NCI-H345 treated with DMSO at 0.1 percent for 48 hours (cell line): Measurements from ENCODE around the gene AGBL5.

Source experiments
- DNase-seq: peaks from one replicate; lab custom pipeline; 2025; ENCODE audit not compliant: unreplicated experiment; lab: John Stamatoyannopoulos, UW

Gene AGBL5

DNA sequence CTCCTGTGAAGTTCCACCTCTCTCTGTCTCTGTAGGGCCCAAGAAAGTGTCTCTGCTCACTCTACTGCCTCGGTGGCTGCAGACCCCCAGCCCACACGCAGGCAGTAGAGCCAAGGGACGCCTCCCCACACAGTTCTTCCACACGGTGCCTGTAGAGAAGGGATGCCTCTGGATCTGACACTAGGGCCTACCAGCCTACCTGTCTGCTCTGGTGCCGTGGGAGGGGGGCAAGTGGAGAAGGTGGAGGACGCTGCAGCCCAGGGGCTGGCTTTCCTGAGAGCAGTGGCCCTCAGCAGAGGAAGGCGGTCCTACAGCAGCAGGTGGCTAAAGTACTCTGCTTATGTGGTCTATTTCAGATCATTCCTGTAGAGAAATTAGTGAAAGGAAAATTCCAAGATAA is 27.7 kb upstream of the AGBL5 start:
- DNase-seq, result no peak

DNA sequence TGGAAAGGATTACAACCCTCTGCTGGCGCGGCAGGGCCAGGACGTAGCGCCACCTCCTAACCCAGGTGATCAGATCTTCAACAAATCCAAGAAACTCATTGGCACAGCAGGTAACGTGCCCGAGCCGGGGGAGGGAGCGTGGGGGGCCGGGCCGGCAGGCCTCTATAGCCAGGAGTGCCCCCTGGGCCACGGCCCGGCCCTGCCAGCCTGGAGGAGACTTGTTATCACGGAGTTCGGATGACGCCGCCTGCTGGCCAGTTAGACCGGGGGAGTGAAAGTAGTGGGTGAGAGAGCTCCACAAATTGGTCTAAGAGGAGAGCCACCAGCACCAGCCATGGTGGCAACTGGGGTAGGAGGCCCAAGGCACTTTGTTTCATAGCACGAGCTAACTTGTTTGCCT is 27.3 kb upstream of the AGBL5 start:
- no peak for DNase-seq

DNA sequence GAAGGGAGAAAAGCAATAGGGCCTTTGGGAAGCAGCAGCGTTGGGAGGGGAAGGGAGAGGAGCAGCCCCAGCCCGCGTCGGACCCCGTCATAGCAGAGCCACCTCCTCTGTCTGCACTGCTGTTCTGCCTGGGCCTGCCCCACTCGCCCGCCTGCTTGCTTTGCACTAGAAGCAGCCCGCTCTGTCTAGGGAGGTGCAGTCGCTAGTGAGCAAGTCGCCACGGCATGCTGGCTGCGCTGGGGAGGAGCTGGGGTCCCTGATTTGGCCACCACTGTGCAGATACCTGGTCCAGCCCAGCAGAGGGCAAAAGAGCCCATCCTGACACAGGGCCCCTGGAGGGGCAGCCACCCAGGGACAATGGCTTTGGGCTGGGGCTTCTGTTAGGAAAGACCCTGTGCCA is 26.7 kb upstream of the AGBL5 start:
- DNase-seq, result no peak

DNA sequence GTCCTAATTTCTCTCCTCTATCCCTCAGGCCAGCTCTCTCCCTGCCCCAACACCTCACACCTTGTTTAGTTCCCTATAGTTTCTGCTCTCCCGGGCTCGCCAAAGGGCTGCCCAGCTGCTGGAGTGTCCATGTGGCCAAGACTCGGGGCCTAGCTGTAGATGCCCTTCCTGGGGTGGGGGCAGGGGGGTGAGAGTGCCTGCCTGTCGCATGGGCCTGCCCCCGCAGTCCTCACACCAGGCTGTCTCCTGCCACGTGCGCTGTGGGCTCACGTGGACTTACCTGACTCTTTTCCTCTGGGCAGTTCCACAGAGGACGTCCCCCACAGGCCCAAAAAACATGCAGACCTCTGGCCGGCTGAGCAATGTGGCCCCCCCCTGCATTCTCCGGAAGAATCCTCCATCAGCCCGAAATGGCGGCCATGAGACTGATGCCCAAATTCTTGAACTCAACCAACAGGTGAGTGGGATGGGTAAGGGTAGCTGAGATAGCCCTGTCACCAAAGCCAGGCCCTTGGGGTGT is 26.1 kb upstream of the AGBL5 start:
- no peak for DNase-seq

DNA sequence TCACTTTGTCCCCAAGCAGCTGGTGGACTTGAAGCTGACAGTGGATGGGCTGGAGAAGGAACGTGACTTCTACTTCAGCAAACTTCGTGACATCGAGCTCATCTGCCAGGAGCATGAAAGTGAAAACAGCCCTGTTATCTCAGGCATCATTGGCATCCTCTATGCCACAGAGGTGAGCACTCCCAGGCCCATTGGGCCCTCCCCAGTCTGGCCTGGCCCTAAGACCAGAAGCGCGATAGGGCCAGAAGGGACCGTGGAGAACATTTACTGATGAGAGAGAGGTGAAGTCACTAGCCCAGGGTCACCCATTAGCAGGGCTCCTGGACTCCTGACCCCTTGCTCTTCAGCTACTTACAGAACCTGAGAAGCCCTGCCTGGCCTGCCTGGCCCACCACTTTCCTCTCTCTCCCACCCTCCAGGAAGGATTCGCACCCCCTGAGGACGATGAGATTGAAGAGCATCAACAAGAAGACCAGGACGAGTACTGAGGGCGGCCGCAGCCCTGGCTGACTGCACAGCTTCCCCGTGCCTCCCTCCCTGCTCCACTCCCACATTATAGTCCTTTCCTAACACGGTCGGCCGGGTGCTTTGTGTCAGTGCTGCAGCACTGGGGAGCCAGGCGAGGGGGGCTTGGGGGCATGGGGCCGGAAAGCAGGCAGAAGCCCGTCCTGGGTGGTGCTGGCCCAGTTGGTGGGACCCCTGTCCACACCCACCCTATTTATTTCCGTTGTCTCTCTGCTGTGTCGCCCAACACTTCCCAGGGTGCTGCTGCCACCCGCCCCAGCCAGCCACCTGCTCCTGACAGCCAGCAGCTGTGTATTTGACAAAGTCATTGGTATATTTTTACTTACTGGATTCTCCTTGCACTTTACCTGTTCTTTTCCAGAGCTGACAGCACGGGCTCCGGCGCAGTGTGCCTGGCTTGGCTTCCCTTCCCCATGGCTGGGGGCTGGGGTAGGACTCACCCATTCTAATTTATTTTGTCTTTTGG is 25.3 kb upstream of the AGBL5 start:
- DNase-seq, result no peak

DNA sequence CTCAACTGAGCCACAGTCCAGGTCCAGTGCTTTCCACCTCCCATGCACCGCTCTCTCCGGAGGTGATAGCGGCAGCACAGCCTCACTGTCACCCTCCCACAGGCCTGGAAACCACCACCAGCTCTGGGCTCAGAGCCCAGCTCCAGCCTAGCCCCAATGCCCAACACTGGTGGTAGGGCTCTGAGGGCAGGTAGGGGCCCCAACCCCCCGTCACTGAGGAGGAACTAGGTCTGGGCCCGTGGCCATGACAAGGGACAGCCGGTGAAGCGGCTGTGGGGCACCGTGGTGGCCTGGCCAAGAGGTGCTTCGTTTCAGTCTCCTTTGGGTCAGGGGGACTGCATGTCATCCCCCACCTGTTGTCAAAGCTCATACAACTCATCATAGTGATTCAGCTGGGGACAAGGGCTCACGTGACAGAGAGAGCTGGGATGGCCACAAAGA is 24.2 kb upstream of the AGBL5 start:
- DNase-seq, result no peak

DNA sequence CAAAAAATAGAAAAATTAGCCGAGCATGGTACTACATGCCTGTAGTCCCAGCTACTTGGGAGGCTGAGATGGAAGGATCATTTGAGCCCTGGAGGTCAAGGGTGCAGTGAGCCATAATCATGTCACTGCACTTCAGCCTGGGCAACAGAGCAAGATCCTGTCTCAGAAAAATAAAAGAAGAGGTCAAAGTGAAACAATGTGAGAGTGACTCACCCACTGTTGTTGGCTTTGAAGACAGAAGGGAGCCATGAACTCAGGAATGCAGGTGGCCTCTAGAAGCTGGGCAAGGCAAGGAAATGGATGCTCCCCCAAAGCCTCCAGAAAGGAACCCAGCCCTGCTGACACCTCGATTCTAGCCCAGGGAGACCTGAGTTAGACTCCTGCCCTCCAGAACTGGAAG is 22.4 kb upstream of the AGBL5 start:
- no peak for DNase-seq

DNA sequence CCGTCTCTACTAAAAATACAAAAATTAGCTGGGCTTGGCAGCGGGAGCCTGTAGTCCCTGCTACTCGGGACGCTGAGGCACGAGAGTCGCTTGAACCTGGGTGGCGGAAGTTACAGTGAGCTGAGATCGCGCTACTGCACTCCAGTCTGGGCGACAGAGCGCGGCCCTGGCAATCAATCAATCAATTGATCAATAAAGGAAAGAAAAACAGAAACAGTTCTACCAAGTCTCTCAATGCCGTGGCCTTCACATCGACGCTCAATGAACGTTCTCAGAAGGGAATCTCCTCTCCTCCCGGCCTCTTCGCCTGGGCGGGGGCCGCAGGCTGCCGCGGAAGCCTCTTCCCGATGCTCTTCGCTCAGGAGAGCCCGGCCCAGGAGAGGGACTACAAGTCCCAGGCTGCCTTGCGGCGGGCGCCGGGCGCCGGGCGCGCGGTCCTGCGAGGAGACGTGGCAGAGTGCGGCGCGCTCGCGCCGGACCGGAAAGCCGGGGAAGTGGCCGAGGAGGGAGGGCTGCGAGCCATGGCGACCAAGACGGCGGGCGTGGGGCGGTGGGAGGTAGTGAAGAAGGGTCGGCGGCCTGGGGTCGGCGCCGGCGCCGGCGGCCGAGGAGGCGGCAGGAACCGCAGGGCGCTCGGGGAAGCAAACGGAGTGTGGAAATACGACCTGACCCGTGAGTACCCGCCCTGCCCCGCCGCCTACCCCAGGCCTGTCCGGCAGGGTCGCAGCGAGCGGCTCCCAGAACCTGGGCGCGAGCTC is 18.8 kb upstream of the AGBL5 start, which contains the start of gene TMEM214:
Gene TMEM214 (plus strand): TSS at position 471 of the 758 bp plus-strand sequence. CDS start 51 bp downstream, at position 522.
- DNase-seq, result peak; percentile 90

DNA sequence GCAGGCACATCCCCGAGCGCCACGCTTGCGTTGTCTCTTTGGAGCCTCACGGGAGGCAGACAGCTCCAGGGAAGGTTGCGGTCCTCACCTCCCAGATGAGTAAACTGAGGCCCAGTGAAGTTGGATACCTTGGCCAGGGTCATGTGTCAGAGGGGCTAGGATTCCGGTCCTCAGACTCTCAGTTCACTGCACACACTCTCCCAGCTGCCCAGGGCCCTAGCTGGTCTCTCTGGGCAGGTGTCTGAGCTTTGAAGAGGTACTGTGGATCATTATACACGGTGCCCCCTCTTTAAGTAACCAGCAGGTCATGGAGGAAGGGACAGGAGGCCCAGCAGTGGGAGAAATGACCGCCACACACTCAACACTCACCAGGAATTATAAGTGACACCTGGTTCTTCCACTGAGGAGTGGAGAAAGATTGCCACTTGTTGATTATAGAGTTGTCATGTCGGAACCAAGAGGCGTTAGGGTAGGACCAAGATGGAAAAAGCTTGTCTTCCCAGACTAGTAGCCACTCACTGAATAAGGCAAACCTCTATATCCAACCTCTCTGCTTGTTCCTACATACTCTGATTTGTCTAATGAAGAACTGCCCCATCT is 18.1 kb upstream of the AGBL5 start:
- DNase-seq, result no peak

DNA sequence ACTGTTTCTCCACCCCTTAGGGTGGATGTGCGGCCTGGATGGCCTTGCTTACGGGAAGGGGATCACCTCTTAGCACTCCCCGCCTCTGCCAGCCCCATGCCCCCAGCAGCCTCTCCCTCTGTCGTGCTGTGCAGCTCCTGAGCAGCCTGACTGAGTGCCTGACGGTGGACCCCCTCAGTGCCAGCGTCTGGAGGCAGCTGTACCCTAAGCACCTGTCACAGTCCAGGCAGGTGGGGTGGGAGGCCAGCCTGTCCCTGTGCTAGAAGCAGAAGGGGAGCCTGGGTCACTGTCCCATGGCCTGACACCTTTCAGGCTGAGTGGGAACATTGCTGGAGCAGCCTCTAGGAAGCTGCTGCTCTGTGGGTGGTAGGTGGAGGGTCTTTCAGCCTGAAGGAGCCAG is 13.5 kb upstream of the AGBL5 start:
- DNase-seq, result no peak

DNA sequence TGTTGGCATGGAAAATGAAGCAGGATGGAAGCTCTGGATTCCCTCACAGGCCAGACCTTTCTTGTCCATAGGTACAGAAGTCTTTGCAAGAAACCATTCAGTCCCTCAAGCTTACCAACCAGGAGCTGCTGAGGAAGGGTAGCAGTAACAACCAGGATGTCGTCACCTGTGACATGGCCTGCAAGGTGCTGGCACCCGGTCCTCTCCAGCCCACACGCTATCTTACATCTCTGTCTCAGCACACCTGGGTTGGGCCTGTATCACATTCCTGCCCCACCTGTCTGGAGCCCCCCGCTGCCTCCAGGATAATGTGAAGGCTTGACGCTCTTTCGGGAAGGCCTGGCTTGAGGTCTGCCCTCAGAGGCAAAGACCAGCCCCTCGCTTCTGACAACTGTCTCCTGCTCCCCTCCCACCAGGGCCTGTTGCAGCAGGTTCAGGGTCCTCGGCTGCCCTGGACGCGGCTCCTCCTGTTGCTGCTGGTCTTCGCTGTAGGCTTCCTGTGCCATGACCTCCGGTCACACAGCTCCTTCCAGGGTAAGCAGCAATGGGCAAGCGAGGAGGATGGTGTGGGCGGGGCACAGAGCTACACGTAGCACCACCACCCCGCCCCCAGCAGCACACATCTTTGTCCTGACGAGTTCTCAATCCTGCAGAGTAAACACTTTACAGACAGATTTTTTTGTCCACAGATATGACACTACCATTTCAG is 12.7 kb upstream of the AGBL5 start:
- no peak for DNase-seq

DNA sequence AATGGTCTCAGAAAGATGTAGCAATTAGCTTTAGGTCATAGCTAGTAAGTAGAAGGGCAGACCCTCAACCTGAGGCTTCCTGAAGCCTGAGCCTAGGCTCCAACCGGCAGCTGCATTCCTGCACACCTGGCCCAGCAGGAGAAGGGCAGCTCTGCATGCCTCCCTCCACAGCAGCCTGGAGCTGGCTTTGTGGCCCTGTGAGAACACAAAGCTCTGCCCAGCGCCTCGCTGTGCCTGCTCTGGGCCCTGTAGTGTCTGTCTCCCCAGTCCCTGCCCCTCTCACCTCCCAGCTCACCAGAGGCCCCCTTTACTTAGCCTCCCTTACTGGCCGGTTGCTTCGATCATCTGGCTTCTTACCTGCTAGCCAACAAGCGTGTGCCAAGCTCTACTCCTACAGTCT is 12.0 kb upstream of the AGBL5 start:
- no peak for DNase-seq

DNA sequence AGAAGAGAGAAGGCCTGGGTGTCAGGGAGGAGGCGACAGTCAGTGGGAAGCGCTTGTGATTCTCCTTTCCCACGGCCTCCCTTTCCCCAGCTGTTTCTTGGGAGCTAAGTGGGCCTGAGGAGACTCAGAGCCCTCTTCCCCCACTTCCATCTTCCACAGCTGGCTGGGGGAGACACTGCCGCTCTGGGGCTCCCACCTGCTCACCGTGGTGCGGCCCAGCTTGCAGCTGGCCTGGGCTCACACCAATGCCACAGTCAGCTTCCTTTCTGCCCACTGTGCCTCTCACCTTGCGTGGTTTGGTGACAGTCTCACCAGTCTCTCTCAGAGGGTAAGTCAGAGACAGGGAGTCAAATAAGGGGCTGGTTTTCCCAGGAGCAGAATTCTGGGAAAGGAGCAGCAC is 11.6 kb upstream of the AGBL5 start:
- DNase-seq, result no peak

DNA sequence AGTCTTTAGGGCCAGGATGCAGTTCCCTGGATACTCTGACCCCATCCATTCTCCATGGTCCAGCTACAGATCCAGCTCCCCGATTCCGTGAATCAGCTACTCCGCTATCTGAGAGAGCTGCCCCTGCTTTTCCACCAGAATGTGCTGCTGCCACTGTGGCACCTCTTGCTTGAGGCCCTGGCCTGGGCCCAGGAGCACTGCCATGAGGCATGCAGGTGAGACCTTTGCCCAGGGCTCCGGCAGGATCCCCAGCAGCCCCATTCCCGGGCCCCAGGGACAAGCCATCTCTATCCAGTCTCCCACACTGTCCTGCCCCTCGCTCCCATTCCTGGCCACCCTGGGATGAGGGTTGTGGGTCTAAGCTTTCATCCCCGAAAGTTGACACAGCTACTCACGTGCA is 11.2 kb upstream of the AGBL5 start:
- DNase-seq, result no peak

DNA sequence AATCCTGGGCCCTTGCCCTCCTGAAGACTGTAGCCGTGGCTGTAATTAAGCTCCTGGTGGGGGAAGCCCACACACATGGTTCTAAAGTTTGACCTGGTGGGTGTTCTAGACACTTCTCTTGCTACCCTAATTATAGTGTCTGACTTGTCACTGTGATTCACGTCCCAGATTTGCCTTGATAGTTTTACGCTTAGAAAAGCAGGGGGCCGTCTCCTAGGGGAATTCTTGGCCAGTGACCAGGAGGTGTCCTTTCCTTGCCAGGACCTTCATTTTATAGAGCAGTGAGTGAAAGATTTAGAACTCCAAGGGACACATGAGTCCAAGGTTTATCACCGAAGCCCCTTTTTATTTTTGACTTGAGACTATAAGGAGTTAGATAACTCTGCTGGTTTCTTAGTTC is 9.7 kb upstream of the AGBL5 start:
- DNase-seq, result no peak

DNA sequence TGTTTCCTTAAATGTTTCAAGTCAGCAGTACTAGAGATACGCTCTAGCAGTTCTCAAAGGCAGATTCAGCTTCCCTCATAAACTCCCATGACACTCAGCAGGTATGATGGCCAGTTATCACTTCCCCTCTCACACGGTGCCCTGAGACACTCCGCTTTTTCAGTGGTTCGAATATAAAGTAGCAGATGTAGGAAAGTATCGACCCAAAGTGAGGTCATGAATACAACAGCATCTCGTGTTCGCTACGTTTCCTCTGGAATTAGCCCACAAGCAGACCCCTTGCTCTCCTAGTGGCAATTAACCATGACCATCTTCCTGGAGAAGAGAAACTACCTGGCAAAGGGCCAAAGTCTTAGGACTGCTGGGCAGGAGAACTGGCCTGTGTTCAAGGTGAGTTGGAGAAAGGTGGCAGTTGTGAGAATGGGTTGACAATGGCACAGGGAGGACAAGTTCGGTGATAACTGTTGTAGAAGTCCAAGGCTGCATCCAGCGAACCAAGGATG is 9.3 kb upstream of the AGBL5 start:
- peak; percentile 49 for DNase-seq

DNA sequence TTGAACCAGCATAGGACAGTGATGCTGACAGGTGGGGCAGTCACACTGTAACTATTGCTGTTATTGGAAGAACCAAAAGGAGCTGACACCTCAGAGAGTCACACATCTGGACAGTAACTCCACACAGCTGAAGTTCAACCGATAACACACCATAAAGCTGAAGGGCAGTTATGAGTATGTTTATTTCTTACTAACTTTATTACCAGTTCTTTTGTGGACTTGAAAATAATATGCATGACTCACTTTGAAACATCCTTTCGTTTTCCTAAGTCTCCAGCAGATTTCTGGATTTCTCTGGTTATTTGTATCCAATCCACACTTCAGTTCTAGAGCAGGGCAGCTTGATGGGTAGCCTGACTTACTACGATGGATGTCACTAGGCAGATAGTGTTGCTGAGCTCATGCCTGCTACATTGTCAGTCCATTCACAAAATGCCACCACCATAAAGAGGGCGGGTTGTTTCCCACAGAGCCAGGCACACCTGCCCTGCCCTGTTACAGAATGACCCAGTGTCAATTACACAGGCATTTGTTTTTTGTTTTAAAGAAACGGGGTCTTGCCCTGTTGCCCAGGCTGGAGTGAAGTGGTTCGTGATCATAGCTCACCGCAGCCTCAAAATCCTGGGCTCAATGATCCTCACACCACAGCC is 8.4 kb upstream of the AGBL5 start:
- no peak for DNase-seq

DNA sequence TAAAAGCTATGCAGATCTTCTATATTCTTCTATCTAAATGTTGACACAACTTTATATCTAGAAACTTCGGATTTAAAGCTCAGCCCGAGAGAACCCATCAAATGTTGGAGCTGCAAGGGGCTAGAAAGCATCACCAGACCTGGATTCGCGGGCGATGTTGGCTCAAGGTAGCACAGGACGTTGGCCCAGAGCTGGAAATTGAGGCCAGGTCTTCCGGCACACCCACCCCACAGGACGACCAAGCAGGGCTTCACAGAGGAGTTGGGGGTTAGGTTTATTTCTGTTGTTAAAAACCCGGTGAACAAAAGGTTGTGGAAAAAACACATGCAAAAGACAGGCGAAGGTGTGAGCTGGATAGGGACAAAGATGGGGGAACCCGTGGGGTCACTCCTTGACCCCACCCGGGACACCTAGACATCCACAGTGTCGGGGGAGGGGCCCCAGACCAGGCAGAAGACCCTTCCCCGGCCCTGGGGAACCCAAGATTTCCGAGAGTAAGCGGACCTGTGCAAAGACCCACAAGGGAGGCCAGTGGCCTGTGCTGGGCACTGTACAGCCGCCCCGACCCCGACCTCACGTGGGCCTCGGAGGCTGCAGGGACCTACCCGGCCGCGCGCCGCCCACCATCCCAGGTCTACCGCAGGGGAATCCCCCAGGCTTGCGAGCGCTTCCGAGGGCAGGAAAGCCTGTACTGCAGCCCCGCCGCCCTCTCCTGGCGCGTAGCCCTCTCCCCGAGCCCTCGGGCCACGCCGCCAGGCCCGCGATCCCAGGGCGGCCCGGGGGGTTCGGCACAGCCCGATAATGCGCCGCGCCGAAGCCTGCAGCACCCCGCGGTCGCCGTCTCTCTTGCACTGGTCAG is 1.8 kb upstream of the AGBL5 start:
- no peak for DNase-seq
